IPS-NIHi7 (cell line): ENCODE measurements around the gene HCN1.

Experiments
- DNase-seq: peaks from one replicate; pipeline ENCODE4 v3.0.0; 2012; ENCODE audit warnings: mixed read lengths; ENCODE audit errors: extremely low spot score

HCN1 gene

DNA sequence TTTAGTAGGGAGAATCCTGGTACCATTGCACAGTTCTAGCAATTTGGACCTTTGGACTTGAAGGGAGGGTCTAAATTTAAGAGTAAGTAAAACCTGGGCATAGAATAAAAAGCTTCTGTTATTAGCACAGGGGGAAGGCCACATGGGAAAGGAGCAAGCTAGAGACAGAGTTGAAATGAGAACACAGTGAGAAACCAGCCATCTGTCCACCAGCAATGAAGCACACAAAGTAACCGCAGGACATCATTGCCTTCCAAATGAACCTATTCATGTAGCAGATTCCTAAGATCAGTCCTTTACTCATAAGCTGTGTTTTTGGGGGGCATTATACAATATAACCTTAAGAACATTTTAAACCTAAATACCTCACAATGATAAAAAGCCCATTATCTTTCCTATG is 407.4 kb downstream of the HCN1 start:
- DNase-seq: peak; percentile 10

DNA sequence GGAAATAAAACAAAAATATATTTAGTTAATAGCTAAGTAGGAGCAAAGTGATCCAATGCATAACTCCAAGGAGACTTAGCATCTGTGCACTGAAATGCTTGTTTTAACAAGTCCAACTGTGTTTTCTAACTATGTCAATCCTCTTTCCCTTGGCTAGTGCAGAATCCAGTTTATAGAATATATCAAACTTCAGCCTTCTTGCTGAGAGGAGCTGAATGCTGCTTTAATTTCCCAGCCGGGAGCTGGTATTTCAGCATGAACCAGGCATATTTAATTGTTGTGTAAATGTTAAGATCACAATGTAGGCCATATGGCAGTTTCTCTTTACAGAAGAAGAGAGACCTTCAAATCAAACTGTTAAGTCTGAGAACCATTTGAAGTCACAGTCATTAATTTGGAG is 411.7 kb downstream of the HCN1 start:
- no peak for DNase-seq

DNA sequence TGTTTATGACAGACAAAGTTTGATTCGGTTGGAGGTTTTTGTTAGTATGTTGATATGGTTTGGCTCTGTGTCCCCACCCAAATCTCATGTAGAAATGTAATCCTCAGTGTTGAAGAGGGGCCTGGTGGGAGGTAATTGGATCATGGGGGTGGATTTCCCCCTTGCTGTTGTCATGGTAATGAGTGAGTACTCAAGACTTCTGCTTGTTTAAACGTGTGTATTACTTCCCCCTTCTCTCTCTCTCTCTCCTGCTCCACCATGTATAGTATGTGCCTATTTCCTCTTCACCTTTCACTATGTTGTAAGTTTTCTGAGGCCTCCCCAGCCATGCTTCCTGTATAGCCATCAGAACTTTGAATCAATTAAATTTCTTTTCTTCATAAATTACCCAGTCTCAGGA is 415.1 kb downstream of the HCN1 start:
- no peak for DNase-seq

DNA sequence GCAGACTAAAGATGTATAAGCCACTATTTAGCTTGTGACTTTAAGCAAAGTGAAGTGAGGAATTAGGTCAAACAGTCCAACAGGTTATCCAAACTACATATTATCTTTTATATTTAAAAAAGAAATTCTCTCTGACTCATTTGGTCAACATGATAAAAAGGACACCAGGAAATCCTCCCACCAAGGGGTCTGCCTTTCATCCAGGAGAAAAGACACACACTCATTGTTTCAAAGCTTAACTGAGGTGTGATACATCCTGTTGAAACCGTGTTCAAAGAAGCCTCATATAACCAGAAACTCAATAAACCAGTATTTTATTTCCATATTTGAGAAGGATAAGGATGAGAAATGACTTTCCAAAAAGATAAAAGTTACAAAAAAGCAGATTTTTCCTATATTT is 417.1 kb downstream of the HCN1 start:
- peak; percentile 23 for DNase-seq

DNA sequence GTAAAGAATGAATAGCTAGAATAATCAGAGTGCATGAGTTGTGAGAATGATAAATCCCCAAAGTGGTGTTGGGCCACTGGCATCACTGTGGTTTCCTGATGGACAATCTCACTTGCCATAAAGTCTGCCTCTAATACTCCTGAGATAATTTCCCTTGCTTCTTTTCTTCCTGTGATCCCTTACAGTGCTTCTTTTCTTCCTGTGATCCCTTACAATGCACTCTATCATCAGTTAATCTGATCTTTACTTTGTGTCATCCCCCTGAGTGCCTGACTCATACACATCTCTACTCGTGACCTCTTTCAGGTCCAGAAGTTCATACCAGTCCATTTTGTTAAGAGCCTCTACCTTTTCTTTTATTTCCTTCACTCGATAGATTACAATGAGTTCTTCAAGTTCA is 418.3 kb downstream of the HCN1 start:
- DNase-seq: no peak

DNA sequence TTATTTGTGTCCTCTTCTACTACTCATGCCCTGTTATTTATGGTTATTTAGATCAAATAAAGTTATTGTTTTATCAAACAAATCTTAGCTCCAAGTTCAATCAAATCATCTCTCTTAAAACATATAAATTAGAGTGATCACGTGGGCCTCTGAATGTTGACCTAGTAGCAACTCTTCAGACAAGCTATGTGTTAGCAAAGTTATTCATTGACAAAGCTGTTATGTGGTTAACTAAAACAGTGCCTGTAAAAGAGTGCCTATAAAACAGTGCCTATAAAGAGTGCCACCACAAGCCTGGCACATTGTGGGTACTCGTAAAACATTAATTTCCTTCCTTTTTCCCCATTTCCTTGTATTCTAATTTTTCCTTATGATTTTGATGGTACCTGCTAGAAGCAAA is 421.9 kb downstream of the HCN1 start:
- no peak for DNase-seq

DNA sequence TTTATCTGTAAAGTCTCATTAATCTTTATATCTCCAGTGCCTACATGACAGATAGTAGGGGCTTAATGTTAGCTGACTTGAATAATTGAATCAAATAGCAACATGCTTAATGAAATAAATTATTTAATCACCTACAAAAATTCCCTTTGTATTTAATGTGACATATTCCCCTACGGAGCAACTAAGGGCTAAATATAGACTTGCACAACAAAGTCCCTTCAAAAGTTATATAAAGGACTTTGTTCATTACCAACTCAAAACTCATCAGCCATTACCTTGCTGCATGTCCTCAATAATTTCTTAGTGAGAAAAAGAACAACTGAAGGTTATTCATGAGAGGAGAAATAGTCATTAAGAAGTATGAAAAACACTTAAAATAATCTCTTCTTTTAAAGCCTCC is 424.6 kb downstream of the HCN1 start:
- no peak for DNase-seq

DNA sequence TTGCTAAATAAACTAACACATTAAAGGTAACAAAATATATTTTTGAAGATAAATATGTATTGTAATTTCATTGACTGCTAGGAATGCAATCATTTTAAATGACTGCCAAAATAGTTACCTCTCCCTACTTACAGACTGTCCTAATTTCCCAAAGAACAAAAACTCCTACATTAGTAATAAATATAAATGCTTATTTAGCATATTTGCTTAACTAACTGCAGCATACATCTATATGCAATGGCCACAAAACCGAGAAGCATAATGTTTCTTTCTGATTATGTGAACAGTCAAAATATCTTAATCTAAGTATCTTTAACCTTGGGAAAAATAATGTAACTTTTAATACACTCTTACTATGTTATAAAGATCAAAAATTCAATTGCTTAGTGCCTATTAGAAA is 431.7 kb downstream of the HCN1 start:
- no peak for DNase-seq

DNA sequence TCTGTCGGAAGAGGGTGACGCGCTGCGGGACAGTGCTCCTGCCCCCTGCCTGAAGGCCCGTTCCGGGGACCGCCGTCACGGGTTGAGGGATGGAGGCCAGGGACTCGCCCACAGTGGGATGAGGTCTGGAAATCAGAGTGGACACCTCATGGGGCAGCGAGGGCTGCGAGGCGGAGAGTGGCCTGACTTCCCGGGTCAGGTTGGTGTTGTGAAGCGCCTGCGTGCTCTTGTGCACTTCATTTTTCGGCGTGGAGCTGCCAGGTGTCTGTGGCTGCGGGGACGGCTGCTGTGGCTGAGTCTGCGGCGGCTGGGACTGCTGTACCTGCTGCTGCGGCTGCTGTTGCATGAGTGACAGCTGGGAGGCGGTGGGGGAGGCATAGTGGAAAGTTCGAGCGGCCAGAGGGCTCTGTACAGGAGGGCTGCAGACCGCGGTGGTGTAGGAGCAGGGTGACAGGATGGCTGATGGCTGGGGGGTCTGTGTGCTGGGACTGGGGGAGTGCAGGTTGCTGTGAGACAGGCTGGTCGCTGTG is 434.1 kb downstream of the HCN1 start:
- no peak for DNase-seq

DNA sequence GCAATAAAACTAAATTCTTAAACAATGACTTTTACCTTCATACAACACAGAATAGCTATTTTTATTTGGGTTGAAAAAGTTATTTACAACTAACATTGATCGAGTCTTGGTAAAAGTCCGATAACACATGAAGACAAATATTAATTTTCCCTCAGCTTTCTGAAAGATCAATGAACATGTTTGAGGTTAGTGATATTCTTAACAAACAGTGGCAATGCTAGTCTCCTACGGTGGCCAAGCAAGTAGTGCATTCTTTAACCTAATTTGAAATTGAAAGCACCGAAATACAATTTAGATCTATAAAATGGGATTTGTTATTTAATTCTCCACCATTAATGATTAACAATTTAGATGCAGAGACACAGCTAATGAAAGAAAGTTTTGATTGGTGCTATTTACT is 435.1 kb downstream of the HCN1 start:
- no peak for DNase-seq

DNA sequence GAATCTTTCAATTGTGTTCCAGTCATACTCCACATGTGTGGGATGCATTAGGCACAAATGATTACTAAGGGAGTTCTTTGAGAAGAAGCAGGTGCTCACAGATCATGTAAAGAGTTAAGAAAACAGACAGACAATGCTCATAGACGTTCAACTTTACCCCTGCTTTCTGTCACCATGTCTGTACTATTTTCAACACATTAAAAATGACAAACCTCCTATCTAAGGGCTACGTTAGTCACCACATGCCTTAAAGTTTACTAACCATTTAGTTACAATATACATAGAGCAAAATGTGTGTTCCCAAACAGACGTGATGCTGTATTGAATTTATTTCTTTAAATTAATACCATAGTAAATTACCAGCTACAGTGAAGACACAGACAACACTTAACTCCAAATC is 435.9 kb downstream of the HCN1 start:
- DNase-seq: no peak

DNA sequence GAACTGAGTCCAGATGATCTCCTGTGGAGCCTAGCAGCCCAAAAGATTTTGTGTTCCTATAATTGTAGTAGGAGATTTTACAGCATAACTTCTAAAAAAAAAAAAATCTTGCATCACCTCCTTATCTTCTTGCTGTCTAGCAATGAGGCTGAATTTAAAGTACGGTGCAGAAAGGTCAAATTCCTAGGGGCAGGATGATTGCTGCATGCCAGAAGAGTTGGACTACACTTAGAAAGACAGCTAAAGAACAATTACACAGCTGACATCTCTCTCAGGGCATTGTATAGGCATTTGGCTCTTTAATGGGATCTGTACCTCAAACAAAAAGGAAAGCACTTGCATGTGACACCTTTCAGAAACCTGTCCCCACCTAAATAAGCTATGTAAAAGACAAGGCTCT is 443.2 kb downstream of the HCN1 start:
- DNase-seq: no peak

DNA sequence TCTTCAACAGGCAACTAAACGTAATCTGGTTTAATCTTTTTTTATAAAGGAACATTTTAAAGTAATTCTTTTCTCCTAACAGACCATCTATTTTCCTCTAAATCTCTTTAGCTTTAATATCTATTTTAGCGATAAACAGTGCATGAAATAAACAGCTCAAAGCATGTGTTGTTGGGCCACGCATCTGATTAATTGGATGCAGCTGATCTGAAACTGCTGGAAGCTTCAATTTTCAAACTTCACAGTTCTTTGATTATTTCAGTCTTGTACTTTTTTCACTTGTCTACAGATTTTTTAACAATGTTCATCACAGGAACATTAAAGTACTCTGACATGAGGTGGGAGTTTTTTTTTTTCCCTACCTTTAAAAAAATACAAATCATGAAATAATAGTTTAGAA is 443.6 kb downstream of the HCN1 start:
- no peak for DNase-seq

DNA sequence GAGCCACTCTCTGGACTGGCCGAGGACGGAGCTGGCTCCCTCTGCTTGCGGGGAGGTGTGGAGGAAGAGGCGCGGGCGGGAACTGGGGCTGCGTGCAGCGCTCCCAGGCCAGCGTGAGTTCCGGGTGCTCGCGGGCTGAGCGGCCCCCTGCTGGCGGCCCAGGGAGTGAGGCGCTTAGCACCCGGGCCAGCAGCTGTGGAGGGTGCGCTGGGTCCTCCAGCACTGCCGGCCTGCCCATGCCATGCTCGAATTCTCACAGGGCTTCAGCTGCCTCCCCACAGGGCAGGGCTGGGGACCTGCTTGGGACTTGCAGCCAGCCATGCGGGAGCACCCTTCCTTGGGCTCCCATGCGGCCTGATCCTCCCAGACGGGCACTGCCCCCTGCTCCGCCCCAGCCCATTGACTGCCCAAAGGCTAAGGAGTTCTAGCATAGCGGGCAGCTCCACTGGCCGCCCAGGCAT is 470.6 kb downstream of the HCN1 start:
- peak; percentile 5 for DNase-seq

DNA sequence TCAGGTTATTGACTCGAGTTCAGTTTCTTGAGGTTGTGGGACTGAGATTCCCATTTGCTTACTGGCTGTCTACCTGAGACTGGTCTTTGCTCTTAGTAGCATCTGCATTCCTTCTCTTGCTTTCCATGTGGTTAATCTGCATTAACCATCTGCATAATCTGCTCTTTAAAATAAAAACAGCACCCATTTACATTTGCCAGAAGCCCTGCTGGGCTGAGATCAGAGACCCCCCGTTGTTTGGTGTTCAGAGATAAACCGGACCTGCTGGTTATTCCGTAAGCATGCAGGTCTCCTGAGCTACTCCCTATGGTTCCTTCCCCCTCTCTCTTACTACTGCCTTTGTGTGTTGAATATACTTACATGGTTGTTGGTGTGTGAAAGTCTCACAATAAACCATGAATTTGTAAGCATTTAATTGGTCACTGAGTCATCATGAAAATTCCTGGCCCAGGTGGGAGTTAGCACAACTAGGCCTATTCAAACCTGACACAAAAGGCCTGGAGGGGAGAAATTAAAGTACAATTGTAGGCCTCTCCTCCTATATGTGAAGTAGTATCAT is 490.7 kb downstream of the HCN1 start:
- DNase-seq: peak; percentile 50
